Occipital lobe (tissue), 2 donors: ENCODE results near the gene TAGAP. TPM values are rescaled to one million over a fixed set of nuclear protein-coding genes. Genes with fewer than 3 reads are reported as not detected.
"Not testable (repeated sequence)": the region's sequence is repeated elsewhere in the genome, so short reads cannot be mapped to it uniquely, and the experiment has no call there.

ENCODE experiments used
- DNase-seq: peaks from one replicate; lab custom pipeline; 2025; lab: John Stamatoyannopoulos, UW
- total RNA-seq: library from RNA; depleted of rRNA; stranded (reverse); fragments of >200 nt; gene quantifications from one replicate; pipeline ENCODE4 v1.2.3, GENCODE V29; 2014

The TAGAP gene
- total RNA-seq, 1 donor from 2014 or later = 1.4 TPM

GRCh38 chr6:159013229-159013628 is 31.6 kb downstream of the TAGAP start:
- DNase-seq = no peak

GRCh38 chr6:159012201-159012600 is 32.6 kb downstream of the TAGAP start:
- no peak for DNase-seq

GRCh38 chr6:159010037-159010612 is 34.7 kb downstream of the TAGAP start:
- DNase-seq = not testable (repeated sequence)

- no peak for DNase-seq
Measured at GRCh38 chr6:159008656-159009288, 36.0 kb downstream of the TAGAP start.

GRCh38 chr6:159007510-159007909 is 37.3 kb downstream of the TAGAP start:
- DNase-seq = no peak

- no peak for DNase-seq
Measured at GRCh38 chr6:159005436-159005835, 39.4 kb downstream of the TAGAP start.

GRCh38 chr6:159004592-159004991 is 40.2 kb downstream of the TAGAP start:
- DNase-seq = no peak

- peak; percentile 26 for DNase-seq
Measured at GRCh38 chr6:159002432-159003155, 42.2 kb downstream of the TAGAP start.

GRCh38 chr6:158999666-159000403 is 45.0 kb downstream of the TAGAP start, which contains the start of gene RSPH3:
Gene RSPH3, minus strand, starts transcription at chr6:159000202. Its CDS starts 652 bp downstream, at chr6:158999550.
- DNase-seq = peak; percentile 91

GRCh38 chr6:158999154-158999665 is 45.6 kb downstream of the TAGAP start:
- peak; percentile 64 for DNase-seq

- DNase-seq = no peak
Measured at GRCh38 chr6:158996856-158997255, 47.9 kb downstream of the TAGAP start.

GRCh38 chr6:158993639-158994038 is 51.2 kb downstream of the TAGAP start:
- no peak for DNase-seq

- no peak for DNase-seq
Measured at GRCh38 chr6:158991017-158991723, 53.6 kb downstream of the TAGAP start.

- DNase-seq = not testable (repeated sequence)
Measured at GRCh38 chr6:158989711-158990110, 55.1 kb downstream of the TAGAP start.

- DNase-seq = no peak
Measured at GRCh38 chr6:158988477-158988876, 56.3 kb downstream of the TAGAP start.

- no peak for DNase-seq
Measured at GRCh38 chr6:158987657-158988056, 57.1 kb downstream of the TAGAP start.

Other genes starting within 250 kb of the TAGAP start
- 162 TPM for gene EZR, start 225.6 kb downstream of the TAGAP start, total RNA-seq
- 7.5 TPM for gene RSPH3, start 44.8 kb downstream of the TAGAP start, total RNA-seq
- 1.1 TPM for gene FNDC1, start 124.4 kb upstream of the TAGAP start, total RNA-seq